Neural progenitor cell (in vitro differentiated cells): ENCODE results near the gene CENPVL3. TPM values are rescaled to one million over a fixed set of nuclear protein-coding genes. Genes with fewer than 3 reads are reported as not detected.
"Not testable (repeated sequence)": the region's sequence is repeated elsewhere in the genome, so short reads cannot be mapped to it uniquely, and the experiment has no call there.

Experiments
- DNase-seq: peaks from one replicate; pipeline ENCODE4 v3.0.0-alpha.2; 2016; ENCODE audit warnings: low spot score
- H2AFZ ChIP-seq: fragments of 200-600 bp; sonication (generic); replicated peaks from 2 replicates; pipeline ENCODE4 v1.6.1; 2016; ENCODE audit warnings: antibody characterized with exemption
- H3F3A ChIP-seq: fragments of 200-600 bp; sonication (generic); 2 replicates; pipeline ENCODE4 v1.6.1; 2016; ENCODE audit warnings: antibody characterized with exemption, low read depth
- H3K27ac ChIP-seq: fragments of 200-600 bp; sonication (generic); 2 replicates; pipeline ENCODE4 v1.5.1; 2016; ENCODE audit warnings: mild to moderate bottlenecking
- H3K27me3 ChIP-seq: fragments of 200-600 bp; sonication (generic); 2 replicates; pipeline ENCODE4 v1.6.1; 2016; ENCODE audit warnings: mild to moderate bottlenecking, moderate library complexity
- H3K36me3 ChIP-seq: fragments of 200-600 bp; sonication (generic); 2 replicates; pipeline ENCODE4 v1.5.1; 2016
- H3K4me1 ChIP-seq: fragments of 200-600 bp; sonication (generic); 2 replicates; pipeline ENCODE4 v1.6.1; 2016; ENCODE audit warnings: mixed run types
- H3K4me2 ChIP-seq: fragments of 200-600 bp; sonication (generic); 2 replicates; pipeline ENCODE4 v1.6.1; 2016
- H3K4me3 ChIP-seq: fragments of 200-600 bp; sonication (generic); 2 replicates; pipeline ENCODE4 v1.5.1; 2016
- H3K79me2 ChIP-seq: fragments of 200-600 bp; sonication (generic); 2 replicates; pipeline ENCODE4 v1.6.1; 2016; ENCODE audit warnings: low read depth
- H3K9ac ChIP-seq: fragments of 200-600 bp; sonication (generic); 2 replicates; pipeline ENCODE4 v1.6.1; 2016
- H3K9me3 ChIP-seq: fragments of 200-600 bp; sonication (generic); 2 replicates; pipeline ENCODE4 v1.5.1; 2016; ENCODE audit warnings: low read depth
- H4K20me1 ChIP-seq: fragments of 200-600 bp; sonication (generic); 2 replicates; pipeline ENCODE4 v1.6.1; 2016; ENCODE audit warnings: low read depth
- H3K27ac Mint-ChIP-seq: 3 replicates; pipeline ENCODE4 v1.8.0; 2021; ENCODE audit warnings: mixed read lengths
- H3K27me3 Mint-ChIP-seq: 2 replicates; pipeline ENCODE4 v1.8.0; 2022; ENCODE audit warnings: low read depth, mild to moderate bottlenecking, inconsistent platforms, moderate library complexity, mixed read lengths; ENCODE audit not compliant: insufficient read depth
- H3K36me3 Mint-ChIP-seq: 3 replicates; pipeline ENCODE4 v1.8.0; 2021; ENCODE audit warnings: mixed read lengths
- H3K4me1 Mint-ChIP-seq: 3 replicates; pipeline ENCODE4 v1.8.0; 2021; ENCODE audit warnings: mixed read lengths
- H3K4me3 Mint-ChIP-seq: 3 replicates; pipeline ENCODE4 v1.8.0; 2021; ENCODE audit warnings: mild to moderate bottlenecking, moderate library complexity, mixed read lengths
- H3K9me3 Mint-ChIP-seq: 3 replicates; pipeline ENCODE4 v1.8.0; 2020; ENCODE audit warnings: mixed read lengths
- EZH2 ChIP-seq: fragments of 200-600 bp; sonication (generic); IDR thresholded peaks from 2 replicates; pipeline ENCODE4 v1.6.1; 2017; ENCODE audit warnings: antibody characterized with exemption, mild to moderate bottlenecking, moderate library complexity
- EZH2phosphoT487 ChIP-seq: fragments of 200-600 bp; sonication (generic); IDR thresholded peaks from 2 replicates; pipeline ENCODE4 v1.6.1; 2017; ENCODE audit warnings: antibody characterized with exemption
- total RNA-seq: library from RNA; depleted of rRNA; stranded (reverse); fragments of >200 nt; gene quantifications from 2 replicates; pipeline ENCODE4 v1.2.3, GENCODE V29; 2015; ENCODE audit warnings: low replicate concordance
- TF ChIP-seq, protein P1 (sequence below): fragments of 200-600 bp; sonication (generic); IDR thresholded peaks from 2 replicates; pipeline ENCODE4 v1.5.1; 2017; ENCODE audit warnings: antibody characterized with exemption, mild to moderate bottlenecking

Gene CENPVL3
- 4.6 and 6.2 TPM in 2 replicates for total RNA-seq

DNA sequence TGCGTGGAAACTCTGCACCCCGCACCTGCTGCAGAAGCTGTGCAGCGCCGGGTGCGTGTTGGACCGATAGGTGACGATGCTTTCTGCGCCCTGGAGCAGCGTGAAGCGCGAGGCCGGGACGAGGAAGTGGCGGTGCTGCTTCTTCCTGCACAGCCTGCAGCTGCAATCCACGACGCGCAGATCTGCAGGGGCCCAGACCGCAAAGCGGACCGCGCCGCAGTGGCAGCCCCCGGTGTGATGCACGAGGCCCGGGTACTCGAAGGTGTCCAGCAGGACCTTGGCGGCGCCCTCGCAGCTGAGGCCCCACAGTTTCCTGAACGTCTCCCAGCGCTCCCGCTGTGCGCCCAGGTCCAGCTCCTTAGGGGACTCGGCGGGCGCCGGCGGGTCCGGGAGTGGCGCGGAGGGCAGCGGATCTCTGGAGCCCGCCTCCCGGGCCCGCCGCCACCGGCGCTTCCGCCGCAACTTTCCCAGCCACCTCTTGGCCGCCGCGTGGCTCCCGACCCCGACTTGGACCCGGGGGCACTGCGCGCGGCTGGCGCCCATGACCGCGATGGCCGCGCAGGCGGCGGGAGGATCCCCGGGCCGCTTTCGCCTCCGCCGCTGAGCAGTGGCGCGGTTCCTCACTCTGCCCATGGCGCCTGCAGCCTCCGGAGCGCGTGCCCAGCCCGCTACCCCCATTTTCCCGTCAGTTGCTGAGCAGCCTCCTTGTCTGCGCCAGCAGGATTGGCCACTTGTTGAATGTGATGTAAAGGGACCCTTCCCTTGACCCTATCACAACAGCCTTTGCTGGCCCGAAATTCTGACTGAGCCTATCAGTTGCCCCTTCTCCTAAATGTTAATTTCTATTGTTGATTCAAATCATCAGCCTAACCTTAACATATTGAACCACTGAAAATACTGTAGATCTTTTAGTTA lies at the start of gene CENPVL3:
TSS of gene CENPVL3 (minus strand) at position 672 of the 915 bp plus-strand sequence. CDS start at position 633, 39 bp downstream.
- Histone ChIP-seq H3K4me3 (peak within 1 kb of the TSS; percentile 36), H2AFZ (peak within 1 kb of the TSS; percentile 50), H3K4me2 (peak within 1 kb of the TSS; percentile 52), H3K27me3 (peaks cover 30% of the 10 kb centered on the region)
- not testable (repeated sequence) for H3F3A ChIP-seq, H3K36me3 ChIP-seq, H3K9me3 ChIP-seq, H3K79me2 ChIP-seq, H4K20me1 ChIP-seq, H3K9ac ChIP-seq, H3K9me3 Mint-ChIP-seq, H3K36me3 Mint-ChIP-seq, H3K4me1 Mint-ChIP-seq, H3K4me1 ChIP-seq, H3K27ac ChIP-seq, H3K27me3 Mint-ChIP-seq
- peak; percentile 46 for DNase-seq
- peak within 1 kb of the TSS; percentile 87 for H3K27ac Mint-ChIP-seq
- peak within 1 kb of the TSS; percentile 87 for H3K4me3 Mint-ChIP-seq

DNA sequence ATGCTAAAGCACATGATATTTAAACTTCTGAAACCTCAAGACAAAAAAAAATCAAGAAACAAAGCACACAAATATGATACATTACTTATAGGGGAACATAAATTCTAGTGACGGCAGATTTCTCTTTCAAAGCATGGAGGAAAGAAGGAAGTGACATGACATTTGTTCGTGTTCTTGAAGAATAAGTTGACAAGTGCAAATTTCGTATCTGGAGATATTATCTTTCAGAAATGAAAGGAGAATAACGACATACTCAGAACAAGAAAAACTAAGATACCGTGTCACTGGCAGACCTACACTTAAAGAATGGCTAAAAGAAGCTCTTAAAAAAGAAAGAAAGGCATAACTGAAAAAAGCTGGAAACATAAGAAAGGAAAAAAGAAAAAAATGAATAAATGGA lies 47.3 kb upstream of the CENPVL3 start:
- H4K20me1 ChIP-seq, result no peaks in the 10 kb centered on the region
- no peaks in the 10 kb centered on the region for H3K36me3 ChIP-seq
- no peak overlapping the region for H3K27ac Mint-ChIP-seq
- H3K4me3 ChIP-seq, result no peak overlapping the region
- no peaks in the 10 kb centered on the region for H3K79me2 ChIP-seq
- H3K4me3 Mint-ChIP-seq, result no peak overlapping the region
- H3F3A ChIP-seq, result no peaks in the 10 kb centered on the region
- H3K36me3 Mint-ChIP-seq, result no peaks in the 10 kb centered on the region
- no peak for DNase-seq
- H3K4me2 ChIP-seq, result no peak overlapping the region
- no peak overlapping the region for H2AFZ ChIP-seq
- TF ChIP-seq, protein P1, sequence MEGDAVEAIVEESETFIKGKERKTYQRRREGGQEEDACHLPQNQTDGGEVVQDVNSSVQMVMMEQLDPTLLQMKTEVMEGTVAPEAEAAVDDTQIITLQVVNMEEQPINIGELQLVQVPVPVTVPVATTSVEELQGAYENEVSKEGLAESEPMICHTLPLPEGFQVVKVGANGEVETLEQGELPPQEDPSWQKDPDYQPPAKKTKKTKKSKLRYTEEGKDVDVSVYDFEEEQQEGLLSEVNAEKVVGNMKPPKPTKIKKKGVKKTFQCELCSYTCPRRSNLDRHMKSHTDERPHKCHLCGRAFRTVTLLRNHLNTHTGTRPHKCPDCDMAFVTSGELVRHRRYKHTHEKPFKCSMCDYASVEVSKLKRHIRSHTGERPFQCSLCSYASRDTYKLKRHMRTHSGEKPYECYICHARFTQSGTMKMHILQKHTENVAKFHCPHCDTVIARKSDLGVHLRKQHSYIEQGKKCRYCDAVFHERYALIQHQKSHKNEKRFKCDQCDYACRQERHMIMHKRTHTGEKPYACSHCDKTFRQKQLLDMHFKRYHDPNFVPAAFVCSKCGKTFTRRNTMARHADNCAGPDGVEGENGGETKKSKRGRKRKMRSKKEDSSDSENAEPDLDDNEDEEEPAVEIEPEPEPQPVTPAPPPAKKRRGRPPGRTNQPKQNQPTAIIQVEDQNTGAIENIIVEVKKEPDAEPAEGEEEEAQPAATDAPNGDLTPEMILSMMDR, result no peak
- TF ChIP-seq EZH2phosphoT487 (no peak), EZH2 (no peak)
- H3K27me3 ChIP-seq, result no peaks in the 10 kb centered on the region
- H3K9me3 Mint-ChIP-seq, result peaks cover 1% of the 10 kb centered on the region
- no peaks in the 10 kb centered on the region for H3K9me3 ChIP-seq
- H3K27me3 Mint-ChIP-seq, result no peaks in the 10 kb centered on the region
- H3K4me1 ChIP-seq, result no peaks in the 10 kb centered on the region
- no peak overlapping the region for H3K27ac ChIP-seq
- H3K9ac ChIP-seq, result no peak overlapping the region
- no peaks in the 10 kb centered on the region for H3K4me1 Mint-ChIP-seq

DNA sequence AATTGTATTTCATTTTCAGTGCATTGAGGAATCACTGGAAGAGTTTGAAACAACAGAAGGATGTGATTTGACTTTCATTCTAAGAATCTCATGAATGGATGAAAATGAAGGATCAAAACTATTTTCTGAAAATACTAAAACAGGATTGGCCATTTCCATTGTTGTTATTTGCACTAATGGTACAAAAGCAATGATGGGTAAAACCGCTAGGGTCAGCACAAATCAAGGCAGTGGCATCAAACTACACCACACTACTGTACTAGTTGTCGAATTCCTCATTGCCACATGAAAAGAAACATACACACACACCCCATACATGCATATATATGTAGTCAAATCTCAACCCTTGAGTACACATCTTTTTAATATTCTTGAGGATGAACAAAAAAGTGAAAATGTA lies 24.7 kb upstream of the CENPVL3 start:
- H3K36me3 ChIP-seq, result no peaks in the 10 kb centered on the region
- Mint-ChIP-seq H3K9me3 (peaks cover 6% of the 10 kb centered on the region), H3K27me3 (no peaks in the 10 kb centered on the region), H3K4me3 (no peak overlapping the region), H3K4me1 (no peaks in the 10 kb centered on the region), H3K36me3 (no peaks in the 10 kb centered on the region), H3K27ac (no peak overlapping the region)
- no peaks in the 10 kb centered on the region for H3K27me3 ChIP-seq
- no peaks in the 10 kb centered on the region for H3K79me2 ChIP-seq
- no peaks in the 10 kb centered on the region for H3K4me1 ChIP-seq
- TF ChIP-seq EZH2phosphoT487 (no peak), EZH2 (no peak)
- TF ChIP-seq, protein P1, result no peak
- no peaks in the 10 kb centered on the region for H3F3A ChIP-seq
- no peaks in the 10 kb centered on the region for H4K20me1 ChIP-seq
- no peak overlapping the region for H3K9ac ChIP-seq
- H3K27ac ChIP-seq, result no peak overlapping the region
- no peak overlapping the region for H3K4me2 ChIP-seq
- H3K9me3 ChIP-seq, result no peaks in the 10 kb centered on the region
- no peak overlapping the region for H3K4me3 ChIP-seq
- no peak overlapping the region for H2AFZ ChIP-seq
- DNase-seq, result no peak

DNA sequence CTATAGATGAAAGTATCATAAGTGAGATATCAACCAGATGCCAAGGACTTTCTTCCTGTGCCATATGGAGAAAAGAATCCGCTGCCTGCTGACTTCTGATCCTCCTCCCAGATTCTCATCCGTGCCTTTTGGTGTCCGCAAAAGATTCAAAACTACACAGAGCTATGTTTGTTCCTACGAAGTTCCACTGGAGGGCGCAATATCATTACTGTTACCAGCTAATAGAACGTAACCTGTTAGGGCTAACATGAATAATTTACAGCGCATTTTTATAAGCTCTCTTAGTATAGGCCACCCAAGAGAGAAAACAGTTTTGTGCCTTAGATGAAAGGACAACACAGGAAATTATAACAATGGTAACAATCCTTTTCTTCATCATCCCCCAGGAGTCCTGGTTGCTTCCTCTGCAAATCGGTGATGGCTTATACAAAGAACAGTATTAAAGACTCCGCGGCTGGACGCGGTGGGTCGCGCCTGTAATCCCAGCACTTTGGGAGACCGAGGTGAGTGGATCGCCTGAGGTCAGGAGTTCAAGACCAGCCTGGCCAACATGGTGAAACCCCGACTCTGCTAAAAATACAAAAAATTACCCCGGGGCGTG lies 22.8 kb upstream of the CENPVL3 start:
- no peaks in the 10 kb centered on the region for H3K36me3 ChIP-seq
- no peaks in the 10 kb centered on the region for H4K20me1 ChIP-seq
- no peaks in the 10 kb centered on the region for H3K4me1 ChIP-seq
- H3K36me3 Mint-ChIP-seq, result no peaks in the 10 kb centered on the region
- peaks cover 3% of the 10 kb centered on the region for H3K9me3 Mint-ChIP-seq
- no peaks in the 10 kb centered on the region for H3F3A ChIP-seq
- no peaks in the 10 kb centered on the region for H3K27me3 ChIP-seq
- H3K79me2 ChIP-seq, result no peaks in the 10 kb centered on the region
- H3K4me1 Mint-ChIP-seq, result no peaks in the 10 kb centered on the region
- DNase-seq, result peak; percentile 67
- TF ChIP-seq, protein P1, result peak; percentile 68
- TF ChIP-seq EZH2phosphoT487, result no peak
- H3K27ac Mint-ChIP-seq, result no peak overlapping the region
- H3K4me3 Mint-ChIP-seq, result no peak overlapping the region
- H3K27ac ChIP-seq, result no peak overlapping the region
- no peaks in the 10 kb centered on the region for H3K27me3 Mint-ChIP-seq
- no peaks in the 10 kb centered on the region for H3K9me3 ChIP-seq
- H3K4me2 ChIP-seq, result no peak overlapping the region
- H3K4me3 ChIP-seq, result no peak overlapping the region
- no peak overlapping the region for H2AFZ ChIP-seq
- no peak overlapping the region for H3K9ac ChIP-seq

DNA sequence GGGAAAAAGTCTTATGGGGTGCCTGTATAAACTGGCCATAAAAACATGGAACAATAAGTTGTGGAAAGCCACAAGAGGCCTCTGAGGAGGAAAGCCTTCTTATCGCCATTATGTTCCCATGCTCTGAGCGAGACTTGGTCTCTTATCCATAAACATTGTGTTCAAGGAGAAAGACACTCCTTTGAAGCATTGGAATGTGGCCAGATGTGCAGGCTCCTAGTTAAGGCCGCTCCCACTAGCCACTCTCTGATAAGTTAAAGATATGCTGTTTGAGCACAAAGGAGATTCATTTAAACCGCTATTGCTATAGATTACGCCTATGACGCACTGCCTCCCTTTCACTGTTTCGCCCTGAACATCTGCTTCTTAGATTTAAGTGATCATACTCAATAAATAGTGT lies 17.8 kb upstream of the CENPVL3 start:
- H3K4me1 ChIP-seq, H3K27ac Mint-ChIP-seq, H3K36me3 ChIP-seq, H3K27me3 Mint-ChIP-seq, H3K79me2 ChIP-seq, H3K4me1 Mint-ChIP-seq, DNase-seq, H3K9me3 ChIP-seq, H3K9ac ChIP-seq, H3K27ac ChIP-seq, H3K4me3 Mint-ChIP-seq, H3K4me2 ChIP-seq, H3K36me3 Mint-ChIP-seq, H3F3A ChIP-seq, H2AFZ ChIP-seq, H3K9me3 Mint-ChIP-seq, H4K20me1 ChIP-seq, H3K4me3 ChIP-seq, H3K27me3 ChIP-seq: not testable (repeated sequence)
